Upper lobe of left lung (tissue), 6 donors: ENCODE data around the gene KCTD19. TPM values are rescaled to one million over a fixed set of nuclear protein-coding genes. Genes with fewer than 3 reads are reported as not detected.
A peak's percentile ranks its signal among the peaks of the same experiment; 100 is the strongest.

Source experiments
- ATAC-seq, 2 donors: fragments of 200-7000 bp; cut with Tn5 transposase; one replicate each; pipeline ENCODE4 v1.9.1; 2022; ENCODE audit warnings: mild to moderate bottlenecking in 2 of 2, moderate library complexity in 2 of 2; ENCODE audit not compliant: low FRiP score in 2 of 2
- DNase-seq, 2 donors: peaks; one replicate each; pipeline ENCODE4 v3.0.0-alpha.2; 2019 to 2020
- H3K27ac ChIP-seq, 4 donors: fragments of 200-600 bp; sonication (generic); one replicate each; pipeline ENCODE4 v1.5.1; 2016 to 2019
- H3K27me3 ChIP-seq, 4 donors: fragments of 200-600 bp; sonication (generic); one replicate each; pipeline ENCODE4 v1.5.1; 2017 to 2019
- H3K36me3 ChIP-seq, 4 donors: fragments of 200-600 bp; sonication (generic); one replicate each; pipeline ENCODE4 v1.5.1; 2016 to 2019
- H3K4me1 ChIP-seq, 4 donors: fragments of 200-600 bp; sonication (generic); one replicate each; pipeline ENCODE4 v1.5.1; 2018 to 2019
- H3K4me3 ChIP-seq, 4 donors: fragments of 200-600 bp; sonication (generic); one replicate each; pipeline ENCODE4 v1.5.1; 2017 to 2019; ENCODE audit warnings: mild to moderate bottlenecking in 2 of 4, moderate library complexity in 1 of 4
- H3K9me3 ChIP-seq, 4 donors: fragments of 200-600 bp; sonication (generic); one replicate each; pipeline ENCODE4 v1.5.1; 2018 to 2019
- EP300 ChIP-seq, 4 donors: sonication (generic); formaldehyde crosslinking; IDR thresholded peaks; one replicate each; pipeline ENCODE4 v1.5.1; 2017; ENCODE audit warnings: antibody characterized with exemption in 4 of 4, control low read depth in 2 of 4
- POLR2A ChIP-seq, 4 donors: fragments of 450-650 bp; IDR thresholded peaks; one replicate each; pipeline ENCODE4 v1.5.1; 2016 to 2017; ENCODE audit warnings: antibody characterized with exemption in 4 of 4, mild to moderate bottlenecking in 2 of 4
- POLR2AphosphoS5 ChIP-seq, 2 donors: sonication (generic); formaldehyde crosslinking; IDR thresholded peaks; one replicate each; pipeline ENCODE4 v1.5.1; 2017; ENCODE audit warnings: antibody characterized with exemption in 2 of 2
- WGBS, 2 donors: methylation state at CpG; one replicate each; pipeline ENCODE4 v1.1.5; 2017 to 2018; 5-methylcytosine and 5-hydroxymethylcytosine counted together
- total RNA-seq, 6 donors: library from RNA; depleted of rRNA in 4 of 6; stranded (reverse); fragments of >200 nt in 4 of 6; gene quantifications; one replicate each; pipeline versions ENCODE4 v1.1.0 to v1.2.1, GENCODE V29; 2016 to 2021
- TF ChIP-seq, protein P1 (sequence below), 6 experiments: fragments of 450-650 bp in 4 of 6; fragments of 200-600 bp in 2 of 6; sonication (generic) in 2 of 6; IDR thresholded peaks; one replicate each; pipeline ENCODE4 v1.5.1; 2016 to 2019; ENCODE audit warnings: antibody characterized with exemption in 6 of 6
- donor health status: DM: no; HTN: no; CAD: no; lungs with moderate emphysema.
- donor health status: DM: no; HTN: yes; CAD: no; lungs with severe emphysema.

Gene KCTD19
- total RNA-seq, 6 donors from 2014 or later, result under 0.01 to 0.31 (median 0.17) TPM; not detected in 3

GRCh38 chr16:67339453-67339852 lies 12.9 kb upstream of the KCTD19 start:
- Histone ChIP-seq H3K27me3 (no peaks in the 10 kb centered on the region), H3K9me3 (peaks cover 0 to 2% (median 0%) of the 10 kb centered on the region in 4 donors), H3K36me3 (no peaks in the 10 kb centered on the region), H3K4me3 (no peak overlapping the region), H3K27ac (no peak overlapping the region), H3K4me1 (no peaks in the 10 kb centered on the region)
- TF ChIP-seq EP300 (IDR thresholded peaks at IDR 0.05) (no peak), POLR2AphosphoS5 (IDR thresholded peaks at IDR 0.05) (no peak), POLR2A (IDR thresholded peaks at IDR 0.05) (no peak)
- TF ChIP-seq, protein P1, sequence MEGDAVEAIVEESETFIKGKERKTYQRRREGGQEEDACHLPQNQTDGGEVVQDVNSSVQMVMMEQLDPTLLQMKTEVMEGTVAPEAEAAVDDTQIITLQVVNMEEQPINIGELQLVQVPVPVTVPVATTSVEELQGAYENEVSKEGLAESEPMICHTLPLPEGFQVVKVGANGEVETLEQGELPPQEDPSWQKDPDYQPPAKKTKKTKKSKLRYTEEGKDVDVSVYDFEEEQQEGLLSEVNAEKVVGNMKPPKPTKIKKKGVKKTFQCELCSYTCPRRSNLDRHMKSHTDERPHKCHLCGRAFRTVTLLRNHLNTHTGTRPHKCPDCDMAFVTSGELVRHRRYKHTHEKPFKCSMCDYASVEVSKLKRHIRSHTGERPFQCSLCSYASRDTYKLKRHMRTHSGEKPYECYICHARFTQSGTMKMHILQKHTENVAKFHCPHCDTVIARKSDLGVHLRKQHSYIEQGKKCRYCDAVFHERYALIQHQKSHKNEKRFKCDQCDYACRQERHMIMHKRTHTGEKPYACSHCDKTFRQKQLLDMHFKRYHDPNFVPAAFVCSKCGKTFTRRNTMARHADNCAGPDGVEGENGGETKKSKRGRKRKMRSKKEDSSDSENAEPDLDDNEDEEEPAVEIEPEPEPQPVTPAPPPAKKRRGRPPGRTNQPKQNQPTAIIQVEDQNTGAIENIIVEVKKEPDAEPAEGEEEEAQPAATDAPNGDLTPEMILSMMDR (IDR thresholded peaks at IDR 0.05), result no peak
- WGBS, 2 donors, result 33 to 36% methylated on average over 2 of the region's 2 CpGs
- DNase-seq (no peak), ATAC-seq (peak in 1 of 2 donors; percentile 50)

DNA sequence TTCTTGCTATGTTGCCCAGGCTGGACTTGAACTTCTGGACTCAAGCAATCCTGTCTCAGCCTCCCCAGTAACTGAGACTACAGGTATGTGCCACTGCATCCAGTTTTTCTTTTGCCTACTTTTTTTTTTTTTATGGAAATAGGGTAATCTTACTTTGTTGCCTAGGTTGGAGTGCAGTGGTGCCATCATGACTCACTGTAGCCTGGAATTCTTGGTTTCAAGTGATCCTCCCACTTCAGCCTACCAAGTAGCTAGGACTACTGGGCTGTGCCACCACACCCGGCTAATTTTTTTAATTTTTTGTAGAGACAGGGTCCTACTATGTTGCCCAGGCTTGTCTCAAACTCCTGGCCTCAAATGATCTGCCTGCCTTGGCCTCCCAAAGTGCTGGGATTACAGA lies 10.1 kb upstream of the KCTD19 start:
- H3K4me1 ChIP-seq, result no peaks in the 10 kb centered on the region
- TF ChIP-seq EP300 (IDR thresholded peaks at IDR 0.05) (no peak), POLR2AphosphoS5 (IDR thresholded peaks at IDR 0.05) (no peak), POLR2A (IDR thresholded peaks at IDR 0.05) (no peak)
- TF ChIP-seq, protein P1 (IDR thresholded peaks at IDR 0.05), result no peak
- H3K27me3 ChIP-seq, result no peaks in the 10 kb centered on the region
- DNase-seq (no peak), ATAC-seq (no peak)
- no peak overlapping the region for H3K4me3 ChIP-seq
- peaks cover 0 to 5% (median 0%) of the 10 kb centered on the region in 4 donors for H3K9me3 ChIP-seq
- H3K36me3 ChIP-seq, result no peaks in the 10 kb centered on the region
- 80 to 100% methylated on average over 1 of the region's 1 CpG for WGBS, 2 donors
- no peak overlapping the region for H3K27ac ChIP-seq

DNA sequence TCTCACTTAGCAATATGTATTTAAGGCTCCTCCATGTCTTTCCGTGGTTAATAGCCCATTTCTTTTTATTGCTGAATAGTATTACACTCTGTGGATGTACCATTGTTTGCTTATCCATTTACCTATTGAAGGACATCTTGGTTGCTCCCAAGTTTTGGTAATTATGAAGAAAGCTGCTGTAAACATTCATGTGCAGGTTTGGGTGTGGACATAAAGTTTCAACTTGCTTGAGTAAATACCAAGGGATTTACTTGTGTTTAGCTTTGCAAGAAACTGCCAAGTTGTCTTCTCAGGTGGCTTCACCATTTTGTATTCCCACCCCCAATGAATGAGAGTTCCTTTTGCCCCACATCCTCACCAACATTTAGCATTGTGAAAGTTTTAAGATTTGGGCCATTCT lies 9.6 kb upstream of the KCTD19 start:
- H3K27me3 ChIP-seq, result no peaks in the 10 kb centered on the region
- DNase-seq, result no peak

GRCh38 chr16:67333315-67333714 lies 6.8 kb upstream of the KCTD19 start:
- no peak for ATAC-seq

More for the DNA sequence above, 9.6 kb upstream of the KCTD19 start:
- no peak overlapping the region for H3K27ac ChIP-seq
- H3K4me1 ChIP-seq, result no peaks in the 10 kb centered on the region
- no peak overlapping the region for H3K4me3 ChIP-seq
- no peak for ATAC-seq
- WGBS, 2 donors, result 88 to 95% methylated on average over 1 of the region's 1 CpG
- no peaks in the 10 kb centered on the region for H3K36me3 ChIP-seq
- TF ChIP-seq EP300 (IDR thresholded peaks at IDR 0.05) (no peak), POLR2AphosphoS5 (IDR thresholded peaks at IDR 0.05) (no peak), POLR2A (IDR thresholded peaks at IDR 0.05) (no peak)
- TF ChIP-seq, protein P1 (IDR thresholded peaks at IDR 0.05), result no peak
- H3K9me3 ChIP-seq, result peaks cover 0 to 5% (median 0%) of the 10 kb centered on the region in 4 donors

More at GRCh38 chr16:67333315-67333714, 6.8 kb upstream of the KCTD19 start:
- H3K36me3 ChIP-seq, result no peaks in the 10 kb centered on the region
- no peak overlapping the region for H3K4me3 ChIP-seq
- no peak for DNase-seq
- TF ChIP-seq, protein P1 (IDR thresholded peaks at IDR 0.05), result no peak
- TF ChIP-seq POLR2AphosphoS5 (IDR thresholded peaks at IDR 0.05) (no peak), EP300 (IDR thresholded peaks at IDR 0.05) (no peak), POLR2A (IDR thresholded peaks at IDR 0.05) (no peak)
- WGBS, 2 donors, result 70 to 83% methylated on average over 2 of the region's 2 CpGs
- H3K4me1 ChIP-seq, result no peaks in the 10 kb centered on the region
- no peak overlapping the region for H3K27ac ChIP-seq
- H3K9me3 ChIP-seq, result peaks cover 0 to 5% (median 0%) of the 10 kb centered on the region in 4 donors
- H3K27me3 ChIP-seq, result no peaks in the 10 kb centered on the region
